ENCODE measurements around the gene RGS14.
A peak's percentile ranks its signal among the peaks of the same experiment; 100 is the strongest.
"Not testable (repeated sequence)": the region's sequence is repeated elsewhere in the genome, so short reads cannot be mapped to it uniquely, and the experiment has no call there.

RGS14 gene

DNA sequence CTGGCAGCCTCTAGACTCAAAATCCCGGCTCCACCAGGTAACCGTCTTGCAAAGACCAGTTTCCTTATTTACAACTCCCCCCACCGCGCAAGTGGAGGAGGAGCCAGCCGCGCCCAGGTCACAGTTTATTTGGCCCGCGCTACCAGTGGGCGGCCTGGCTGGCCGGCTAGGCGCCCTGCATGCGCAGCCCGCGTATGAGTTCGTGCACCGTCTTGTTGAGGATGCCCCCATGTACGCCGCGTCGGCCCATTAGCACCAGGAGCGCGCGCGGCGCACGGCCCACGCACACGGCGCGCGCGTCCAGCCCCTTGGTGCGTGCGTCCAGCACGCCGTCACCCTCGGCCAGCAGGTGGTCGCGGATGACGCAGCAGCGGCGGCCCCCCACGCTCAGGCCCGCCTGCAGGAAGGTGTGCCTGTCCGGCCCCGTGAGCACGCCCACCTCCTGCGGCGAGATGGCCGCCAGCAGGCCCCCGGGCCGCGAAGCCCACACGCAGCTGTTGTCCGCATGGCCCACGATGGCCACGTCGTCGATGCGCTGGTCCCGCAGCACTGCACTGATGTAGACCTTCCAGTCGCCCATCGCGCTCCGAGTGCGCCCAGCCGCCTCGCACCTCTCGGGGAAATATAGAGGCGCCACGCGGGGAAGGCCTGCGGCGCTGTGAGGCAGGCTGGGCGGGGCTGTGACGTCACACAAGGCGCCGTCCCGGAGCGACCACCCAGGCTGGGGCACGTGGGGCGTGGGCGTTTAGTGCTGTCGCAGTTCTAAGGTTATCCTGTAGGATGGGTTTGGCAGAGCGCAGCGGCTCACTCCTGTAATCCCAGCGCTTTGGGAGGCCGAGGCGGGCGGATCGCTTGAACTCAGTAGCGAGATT lies 42.5 kb downstream of the RGS14 start, which contains the start of gene PFN3:
PFN3 (minus strand) TSS at position 665 of the 872 bp plus-strand sequence; CDS start at position 580, 85 bp downstream.
- peak in 2 of 56 donors; percentile 17 to 27 for DNase-seq

DNA sequence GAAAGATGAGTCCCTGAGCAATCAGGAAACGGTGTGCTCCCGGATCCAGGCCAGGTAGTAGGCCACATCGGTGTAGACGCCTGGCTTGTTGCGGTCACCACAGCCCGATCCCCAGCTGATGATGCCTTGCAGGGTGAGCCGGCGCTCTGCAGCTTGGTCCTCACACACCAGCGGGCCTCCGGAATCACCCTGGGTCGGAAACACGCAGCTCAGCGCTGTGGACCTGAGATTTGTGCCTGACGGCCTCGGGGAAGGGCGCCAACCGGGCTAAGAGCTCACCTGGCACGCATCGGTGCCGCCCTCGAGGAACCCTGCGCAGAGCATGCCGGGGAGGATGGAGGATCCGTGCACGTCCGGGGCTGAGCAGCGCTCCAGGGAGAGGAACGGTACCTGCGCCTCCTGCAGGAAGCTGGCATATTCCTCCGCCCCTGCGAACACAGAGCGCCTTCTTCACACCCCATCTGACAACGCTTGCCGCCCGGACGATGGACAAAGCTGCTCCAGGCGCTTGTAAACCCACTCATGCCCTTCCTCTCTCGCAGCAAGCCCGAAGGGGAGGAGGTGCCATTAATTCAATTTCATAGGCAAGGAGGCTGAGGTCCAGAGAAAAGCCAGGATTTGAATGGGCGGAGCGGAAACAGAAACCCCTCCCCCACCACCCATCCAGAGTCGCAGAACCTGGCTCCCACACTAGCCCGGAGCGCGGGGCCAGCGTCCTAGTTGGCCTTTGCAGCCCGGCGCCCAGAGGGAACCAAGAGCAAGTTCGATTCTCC lies 44.7 kb downstream of the RGS14 start:
- peak in 24 of 56 donors; percentile 8 to 71 (median 26) for DNase-seq

DNA sequence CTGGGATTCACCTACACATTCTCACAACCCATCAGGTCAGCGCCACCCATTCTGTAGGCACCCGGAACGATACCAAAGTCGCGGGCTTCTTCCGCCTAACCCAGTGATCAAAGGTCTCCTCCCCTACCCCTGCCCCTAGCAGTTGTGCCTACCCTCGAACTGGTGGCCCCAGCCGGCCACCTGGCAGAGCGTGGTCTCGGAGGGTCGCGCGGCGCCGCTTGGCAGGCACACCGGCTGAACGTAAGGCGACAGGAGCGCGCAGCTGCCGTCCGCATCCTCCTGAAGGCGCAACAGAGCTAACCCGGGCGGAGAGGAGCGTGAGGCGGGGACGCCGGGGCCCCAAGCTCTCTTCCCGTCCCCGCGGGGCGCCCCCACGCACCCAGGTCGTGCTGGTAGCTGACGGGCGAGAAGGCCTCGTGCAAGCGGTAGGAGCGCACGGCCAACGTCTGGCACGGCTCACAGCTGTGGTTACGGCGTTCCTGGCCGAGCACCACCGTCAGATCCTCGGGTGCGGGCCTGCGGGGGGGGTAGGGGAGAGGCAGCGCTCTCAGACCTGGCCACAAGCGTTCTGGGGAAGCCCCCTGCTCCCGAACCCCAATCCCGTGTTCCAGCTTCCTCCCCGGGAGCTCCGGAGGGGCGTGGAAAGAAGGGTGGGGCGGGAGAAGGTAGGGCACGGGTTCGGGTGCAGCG lies 45.5 kb downstream of the RGS14 start:
- peak in 4 of 56 donors; percentile 12 to 51 (median 43) for DNase-seq

DNA sequence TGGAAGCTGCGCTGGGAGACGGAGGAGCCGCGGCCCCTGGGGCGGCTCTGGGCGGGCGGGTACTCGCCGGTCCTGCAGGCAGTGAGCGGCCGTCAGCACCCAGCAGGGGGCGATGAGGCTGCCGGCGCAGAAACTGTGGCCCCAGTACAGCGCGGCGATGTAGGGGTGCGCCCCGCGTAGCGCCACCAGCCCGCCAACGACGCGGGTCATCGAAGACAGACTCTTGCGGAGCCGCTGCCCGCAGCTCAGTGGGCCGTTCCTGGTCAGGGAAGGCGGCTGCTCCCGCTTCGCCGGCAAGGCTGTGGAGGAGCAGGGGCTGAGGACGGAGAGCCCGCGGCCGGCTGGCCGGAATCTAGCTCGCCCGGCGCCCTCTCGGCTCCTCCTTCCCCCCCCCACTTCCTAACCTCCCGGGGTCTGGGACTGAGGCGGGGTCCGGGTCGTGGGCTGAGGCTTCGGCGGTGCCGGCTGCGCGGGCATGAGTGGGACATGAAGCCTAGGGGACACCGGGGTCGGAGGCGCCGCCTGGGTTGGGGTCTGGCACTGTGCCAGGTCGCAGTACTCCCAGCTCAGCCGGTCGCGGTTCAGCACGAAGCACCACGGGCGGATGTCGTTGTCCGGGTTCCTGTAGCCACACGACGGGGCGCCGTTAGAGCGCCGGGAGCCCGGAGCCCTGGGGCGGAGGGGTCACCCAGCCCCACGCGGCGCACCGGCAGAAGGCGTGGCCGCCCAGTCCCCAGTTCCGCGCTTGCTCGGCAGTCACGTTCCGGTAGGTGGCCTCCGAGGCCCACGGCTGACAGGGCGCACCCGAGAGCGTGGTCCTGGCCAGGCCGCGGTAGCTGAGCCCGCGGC lies 46.3 kb downstream of the RGS14 start:
- DNase-seq, result peak in 41 of 56 donors; percentile 16 to 84 (median 47)

DNA sequence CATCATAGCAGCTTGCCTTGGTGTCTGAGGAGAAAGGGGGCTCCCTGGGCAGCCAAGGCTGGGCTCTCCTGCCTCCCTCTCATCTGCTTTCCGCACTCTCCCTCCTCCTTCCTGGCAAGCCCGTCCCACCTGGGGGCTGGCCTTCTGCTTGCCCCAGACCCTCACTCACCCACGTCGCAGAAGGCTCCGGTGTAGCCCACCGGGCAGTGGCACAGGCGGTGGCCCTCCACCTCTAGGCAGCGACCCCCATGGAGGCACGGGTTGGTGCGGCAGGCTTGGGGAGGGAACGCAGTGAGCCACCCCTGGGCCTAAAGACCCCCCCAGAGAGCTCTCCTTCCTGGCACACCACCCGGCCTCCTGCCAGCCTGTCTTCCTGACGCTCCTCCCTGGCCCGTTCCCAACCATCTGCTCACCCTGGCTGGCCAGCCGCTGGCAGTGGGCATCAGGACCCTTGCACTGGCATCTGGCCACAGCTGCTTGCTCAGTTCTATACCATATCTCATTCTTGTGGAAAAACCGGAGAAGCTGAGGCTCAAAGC lies 47.0 kb downstream of the RGS14 start:
- peak in 1 of 56 donors; percentile 14 for DNase-seq

DNA sequence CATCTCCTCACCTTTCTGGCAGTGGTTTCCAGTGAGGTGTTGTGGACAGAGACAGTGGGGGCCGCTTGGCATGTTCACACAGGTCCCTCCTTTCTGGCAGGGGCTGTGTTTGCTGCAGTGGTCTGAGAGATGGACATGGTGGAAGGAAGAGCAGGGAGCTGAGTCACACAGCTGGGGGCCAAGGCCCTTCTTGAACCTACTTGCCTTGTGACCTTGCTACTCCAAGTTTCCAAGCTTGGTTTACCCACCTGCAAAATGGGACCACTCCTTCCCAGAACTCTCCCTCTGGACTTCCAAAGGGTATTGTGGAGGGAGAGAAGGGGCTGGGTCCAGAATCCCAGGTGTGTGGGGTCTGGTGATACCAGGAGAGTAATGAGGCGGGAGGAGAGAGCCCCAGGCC lies 47.6 kb downstream of the RGS14 start:
- no peak for DNase-seq

DNA sequence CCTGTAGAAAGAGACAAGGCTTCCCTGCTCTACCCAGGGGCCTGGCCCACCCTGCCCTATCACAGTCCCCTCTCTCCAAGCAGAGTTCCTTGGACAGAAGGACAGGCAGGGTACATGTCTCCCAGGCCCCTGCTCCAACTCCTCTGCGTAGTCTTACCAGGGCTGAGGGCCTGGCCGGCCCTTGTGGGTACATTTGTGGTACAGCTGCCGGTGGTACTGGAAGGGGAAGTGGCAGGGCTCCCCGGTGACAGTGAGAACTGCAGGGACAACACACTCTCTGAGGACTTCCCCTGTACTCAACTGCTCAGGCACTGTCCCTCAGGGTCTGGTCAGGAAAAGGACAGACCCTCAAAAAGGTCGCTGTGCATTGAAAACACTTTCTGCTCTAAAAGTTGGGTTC lies 48.1 kb downstream of the RGS14 start:
- no peak for DNase-seq

DNA sequence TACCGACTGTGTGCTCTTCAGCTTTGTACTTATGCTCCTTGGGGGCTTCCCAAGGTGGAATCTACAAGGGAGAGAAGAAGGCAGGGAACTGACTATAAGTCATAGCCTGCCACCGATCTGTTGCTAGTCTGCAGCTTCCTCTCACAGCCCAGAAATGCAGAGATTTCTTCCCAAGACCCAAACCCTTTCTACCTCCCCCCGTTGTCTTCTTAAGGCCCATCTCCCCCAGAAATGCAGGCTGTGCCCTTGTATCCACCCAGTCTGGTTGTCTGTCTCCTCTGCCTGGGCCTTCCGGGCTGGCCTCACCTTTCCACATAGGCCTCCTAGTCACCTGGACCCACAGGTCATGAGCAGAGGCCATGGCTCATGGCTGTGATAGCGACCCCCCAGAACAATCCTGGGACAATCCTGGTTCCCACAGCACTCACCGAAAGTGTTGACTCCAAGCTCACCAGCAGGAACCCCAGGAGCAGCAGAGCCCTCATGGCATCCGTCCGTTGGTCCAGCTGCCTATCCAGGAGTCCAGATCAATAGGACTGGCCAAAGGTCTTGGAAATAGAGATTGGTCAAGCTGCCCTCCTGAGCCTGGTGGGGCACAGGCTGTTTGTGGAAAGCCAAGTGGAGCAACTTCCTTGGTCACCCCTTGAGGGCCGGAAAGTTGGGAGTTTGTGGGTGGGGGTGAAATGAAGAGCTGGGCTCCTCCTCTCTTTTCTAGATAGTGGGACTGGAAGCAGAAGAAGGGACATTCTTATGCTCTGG lies 51.5 kb downstream of the RGS14 start, which contains the start of gene F12:
F12 (minus strand) TSS at position 522 of the 759 bp plus-strand sequence; CDS start at position 485, 37 bp downstream.
- no peak for DNase-seq

DNA sequence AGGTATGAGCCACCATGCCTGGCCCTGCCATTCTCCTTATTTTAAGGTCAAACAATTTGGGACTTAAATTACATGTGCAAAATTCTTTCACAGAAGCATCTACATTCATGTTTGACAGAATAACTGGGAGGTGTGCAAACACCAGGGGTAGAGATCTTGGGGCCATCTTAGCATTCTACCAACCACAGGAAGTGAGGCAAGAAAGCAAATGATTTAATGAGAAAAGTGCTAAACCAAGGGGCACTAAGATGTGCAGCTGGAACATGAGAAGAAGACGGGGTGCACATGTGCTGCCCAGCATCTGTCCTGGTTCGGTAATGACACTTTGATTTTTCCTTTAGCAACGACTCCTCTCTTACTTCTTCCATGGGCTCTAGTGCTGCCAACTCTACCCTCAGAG lies 52.9 kb downstream of the RGS14 start:
- no peak for DNase-seq

DNA sequence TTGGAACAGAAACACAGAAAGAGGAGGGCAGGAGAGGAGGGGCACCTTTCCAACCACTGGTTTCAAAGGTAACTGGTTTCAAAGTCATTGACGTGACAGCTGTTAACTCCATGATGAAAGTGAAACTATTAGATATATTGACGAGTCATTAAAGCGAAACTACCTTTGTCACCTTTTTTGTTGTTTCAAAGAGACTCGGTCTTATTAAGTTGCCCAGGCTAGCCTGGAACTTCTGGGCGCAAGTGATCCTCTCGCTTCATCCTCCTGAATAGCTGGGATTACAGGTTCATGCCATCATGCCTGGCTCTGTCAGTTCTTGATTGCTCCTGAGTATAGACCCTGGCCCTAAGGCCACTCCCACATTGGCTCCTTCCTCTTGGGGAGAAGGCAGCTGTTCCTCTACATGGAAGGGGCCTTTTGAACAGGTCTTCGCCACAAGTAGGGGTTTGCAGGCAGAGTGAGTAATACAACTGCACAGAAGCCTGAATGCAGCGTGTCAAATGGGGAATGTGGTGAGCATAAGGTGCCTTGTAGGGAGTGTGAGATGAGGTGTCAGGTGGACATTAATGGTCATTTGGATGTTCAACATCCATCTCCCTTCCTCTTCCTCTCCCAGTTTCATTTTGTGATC lies 55.0 kb downstream of the RGS14 start:
- no peak for DNase-seq

DNA sequence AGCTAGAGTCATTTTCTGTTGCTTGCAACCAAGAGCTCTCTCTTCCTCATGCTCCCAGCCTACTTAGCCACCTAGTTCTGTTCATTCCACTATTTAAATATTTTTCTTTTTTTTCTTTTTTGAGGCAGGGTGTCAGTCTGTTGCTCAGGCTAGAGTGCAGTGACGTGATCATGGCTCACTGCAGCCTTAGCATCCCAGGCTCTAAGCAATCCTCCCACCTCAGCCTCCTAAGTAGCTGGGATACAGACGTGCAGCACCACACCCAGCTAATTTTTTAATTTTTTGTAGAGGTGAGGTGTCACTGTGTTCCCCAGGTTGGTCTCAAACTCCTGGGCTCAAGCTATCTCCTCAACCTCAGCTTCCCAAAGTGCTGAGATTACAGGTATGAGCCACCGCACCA lies 56.8 kb downstream of the RGS14 start:
- DNase-seq, result no peak

DNA sequence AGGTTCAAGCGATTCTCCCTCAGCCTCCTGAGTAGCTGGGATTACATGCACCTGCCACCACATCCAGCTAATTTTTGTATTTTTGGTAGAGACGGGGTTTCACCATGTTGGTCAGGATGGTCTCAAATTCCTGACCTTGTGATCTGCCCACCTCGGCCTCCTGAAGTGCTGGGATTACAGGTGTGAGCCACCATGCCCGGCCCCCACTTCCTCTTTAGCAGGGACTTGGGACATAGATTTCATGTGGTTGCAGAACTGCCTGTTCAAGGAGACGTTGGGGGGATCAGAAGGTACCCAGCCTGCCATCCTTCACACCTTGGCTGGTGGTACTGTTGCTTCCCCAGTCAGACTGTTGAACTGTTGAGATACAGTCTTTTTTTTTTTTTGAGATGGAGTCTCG lies 59.4 kb downstream of the RGS14 start:
- DNase-seq, result not testable (repeated sequence)

DNA sequence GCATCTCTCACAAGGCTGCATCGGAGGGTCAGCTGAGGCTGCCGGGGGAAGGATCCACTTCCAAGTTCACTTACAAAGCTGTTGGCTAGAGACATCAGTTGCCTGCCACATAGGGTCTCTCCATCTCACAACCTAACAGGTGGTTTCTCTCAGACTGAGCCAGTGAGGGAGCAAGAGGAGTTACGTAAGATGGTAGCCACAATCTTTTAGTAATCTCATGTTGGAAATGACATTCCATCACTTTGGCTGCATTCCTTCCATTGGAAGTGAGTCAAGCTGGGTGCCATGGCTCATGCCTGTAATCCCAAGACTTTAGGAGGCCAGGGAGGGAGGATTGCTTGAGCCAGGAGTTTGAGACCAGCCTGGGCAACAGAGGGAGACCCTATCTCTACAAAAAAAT lies 61.3 kb downstream of the RGS14 start:
- no peak for DNase-seq

DNA sequence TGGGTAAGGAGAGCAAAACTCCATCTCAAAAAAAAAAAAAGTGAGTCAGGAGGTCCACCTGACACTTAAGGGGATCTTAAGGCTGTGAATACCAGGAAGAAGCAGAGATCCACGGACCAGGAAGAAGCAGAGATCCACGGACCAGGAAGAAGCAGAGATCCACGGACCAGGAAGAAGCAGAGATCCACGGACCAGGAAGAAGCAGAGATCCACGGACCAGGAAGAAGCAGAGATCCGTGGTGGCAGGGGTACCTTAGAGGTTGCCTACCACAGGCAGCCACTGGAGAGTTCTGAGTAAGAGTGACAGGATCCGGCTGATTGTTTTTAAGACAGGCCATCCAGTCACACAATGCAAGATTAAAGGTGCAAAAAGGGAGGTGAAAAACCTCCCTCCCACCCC lies 62.7 kb downstream of the RGS14 start:
- not testable (repeated sequence) for DNase-seq

DNA sequence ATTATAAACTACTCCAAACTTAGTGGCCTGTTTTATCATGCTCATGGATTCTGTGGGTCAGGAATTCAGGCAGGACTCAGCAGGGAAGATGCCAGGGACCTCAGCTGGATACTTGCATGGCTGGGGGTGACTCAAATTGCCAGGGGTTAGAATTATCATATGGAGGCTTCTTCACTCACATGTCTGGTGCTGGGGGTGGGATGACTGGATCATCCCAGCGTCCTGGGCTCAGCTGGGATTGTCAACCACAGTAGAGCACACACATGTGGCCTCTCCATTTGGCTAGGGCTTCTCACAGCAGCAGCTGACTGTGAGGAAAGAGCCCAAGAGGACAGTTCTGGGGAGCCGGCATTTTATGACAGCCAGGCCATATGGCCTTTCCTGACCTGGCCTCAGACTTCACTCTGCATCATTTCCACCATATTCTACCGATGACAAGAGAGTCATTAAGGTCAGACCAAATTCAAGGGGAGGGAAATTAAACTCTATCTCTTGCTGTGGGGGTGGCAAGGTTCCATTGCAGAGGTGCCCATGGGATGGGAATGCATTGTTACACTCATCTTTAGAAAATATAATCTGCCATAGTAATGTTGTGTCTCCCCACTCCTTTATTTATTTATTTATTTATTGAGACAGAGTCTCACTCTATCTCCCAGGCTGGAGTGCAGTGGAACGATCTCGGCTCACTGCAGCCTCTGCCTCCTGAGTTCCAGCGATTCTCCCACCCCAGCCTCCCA lies 63.5 kb downstream of the RGS14 start:
- no peak for DNase-seq

Measured in amygdala (tissue), 56 donors.